Hepatic stellate cell (primary cell): ENCODE measurements around the gene ITM2A.

Source experiments
- DNase-seq: peaks from one replicate; pipeline ENCODE4 v3.0.0; 2011; ENCODE audit warnings: low spot score

Gene ITM2A

DNA sequence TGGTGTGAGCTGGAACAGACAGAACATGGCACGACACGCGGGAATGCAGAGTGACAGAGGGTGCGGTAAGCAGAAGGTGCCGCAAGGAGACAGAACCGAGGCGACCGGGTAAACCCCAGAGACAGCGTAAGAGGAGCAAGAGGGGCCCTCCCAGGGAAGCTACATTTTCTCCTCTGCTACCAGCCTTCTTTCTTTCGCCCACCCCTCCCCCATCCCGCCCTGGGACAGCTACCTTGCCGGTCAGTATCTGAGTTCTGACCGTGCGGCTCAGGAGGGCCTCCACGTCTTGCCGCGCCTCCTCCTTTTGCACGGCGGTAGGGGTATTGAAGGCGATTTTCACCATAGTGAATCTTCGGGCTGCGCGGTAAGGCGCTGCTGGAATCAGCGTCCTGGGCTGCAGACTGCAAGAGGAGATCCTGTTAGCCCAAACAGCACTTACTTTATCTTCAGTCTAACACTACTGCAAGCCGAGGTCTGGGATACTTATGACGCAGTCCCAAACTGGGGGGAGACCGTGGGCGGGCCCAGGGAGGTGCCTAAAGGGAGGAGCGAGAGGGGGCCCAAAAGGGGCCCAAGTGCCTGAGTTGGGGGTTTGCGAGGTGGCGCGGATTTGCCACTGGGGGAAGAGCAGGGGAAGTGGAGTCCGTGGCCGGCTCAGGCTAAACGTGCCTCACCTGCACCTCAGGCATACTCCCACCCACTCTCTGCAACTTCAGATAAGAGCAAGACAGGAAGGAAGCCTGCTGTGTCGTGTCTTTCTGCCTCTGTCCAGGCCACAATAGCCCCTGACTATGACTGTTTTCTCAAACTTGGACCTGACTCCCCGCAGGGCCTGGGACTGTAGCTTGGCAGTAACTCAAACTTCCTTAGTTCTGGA is at the start of gene ITM2A:
Gene ITM2A (minus strand): TSS at position 462 of the 877 bp plus-strand sequence. CDS start 119 bp downstream, at position 343.
- no peak for DNase-seq

DNA sequence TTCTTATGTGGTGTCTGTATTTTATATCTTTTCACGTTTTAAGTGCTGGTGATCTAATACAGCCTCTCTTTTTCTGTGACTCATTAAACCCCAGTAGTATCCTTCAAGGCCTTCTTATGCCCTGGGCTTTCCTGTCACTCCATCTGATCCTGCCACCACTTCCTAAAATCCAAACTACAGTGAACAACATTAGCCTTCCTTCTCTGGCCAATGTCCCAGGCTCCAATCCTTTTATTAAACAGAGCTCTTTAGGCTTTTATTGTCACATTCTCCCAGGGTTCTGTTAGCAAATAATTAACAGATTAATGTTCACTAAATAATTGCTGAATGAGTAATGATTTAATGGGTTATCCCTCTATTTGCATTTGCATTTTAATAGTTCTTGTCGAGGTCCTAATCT is 47.9 kb upstream of the ITM2A start:
- no peak for DNase-seq

DNA sequence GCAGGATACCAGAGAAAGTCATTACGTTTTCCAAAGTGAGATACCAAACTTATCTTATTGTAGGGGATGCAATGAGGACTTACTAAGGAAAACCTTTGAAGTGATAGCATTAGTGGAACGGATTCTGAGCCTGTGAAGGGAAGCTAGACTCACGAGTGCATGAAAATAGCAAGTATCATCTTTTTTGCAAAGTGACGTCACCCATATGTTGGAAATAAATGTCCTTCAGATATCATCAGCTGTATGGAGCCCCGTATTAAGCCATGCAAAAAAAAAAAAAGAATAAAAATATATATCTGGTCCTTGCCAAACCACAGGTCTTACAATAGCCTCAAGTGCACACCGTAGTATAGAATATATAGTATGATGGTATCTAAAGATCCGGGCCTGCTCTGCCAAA is 46.8 kb upstream of the ITM2A start:
- DNase-seq = no peak

DNA sequence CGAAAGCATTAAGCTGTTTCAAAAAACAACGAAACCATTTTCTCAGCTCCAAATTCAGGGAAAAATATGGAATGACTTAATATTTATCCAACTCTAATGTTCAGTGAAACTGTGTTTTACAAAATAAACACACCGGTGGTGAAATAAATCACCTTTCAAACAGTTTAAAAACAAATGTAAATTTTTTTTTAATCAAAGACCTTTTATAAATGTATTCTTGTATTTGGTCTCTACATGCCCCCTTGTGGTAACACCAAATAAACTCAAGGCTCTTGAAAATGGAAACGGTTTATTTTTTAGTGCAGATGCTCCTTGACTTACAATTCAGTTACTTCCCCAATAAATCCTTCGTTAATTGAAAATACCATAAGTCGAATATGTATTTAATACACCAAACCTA is 45.8 kb upstream of the ITM2A start:
- DNase-seq = no peak

DNA sequence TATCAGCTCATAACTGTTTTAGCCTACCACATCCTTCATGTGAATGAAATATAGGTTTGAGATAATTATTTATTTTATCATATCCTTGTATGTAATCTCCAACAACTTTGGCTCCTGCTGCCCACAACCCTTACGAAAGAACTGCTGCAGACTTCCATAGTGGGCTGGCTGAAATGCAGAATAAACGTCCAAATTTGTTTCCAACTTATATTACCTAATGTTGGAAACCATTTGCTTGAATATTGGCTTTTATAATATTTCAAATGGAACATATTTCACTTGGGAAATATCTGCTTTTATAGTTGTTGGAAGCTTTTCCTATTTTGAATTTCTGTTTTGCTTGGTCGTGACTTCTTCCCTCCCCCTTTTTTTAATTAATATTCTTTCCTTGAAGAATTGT is 45.0 kb upstream of the ITM2A start:
- DNase-seq = no peak

DNA sequence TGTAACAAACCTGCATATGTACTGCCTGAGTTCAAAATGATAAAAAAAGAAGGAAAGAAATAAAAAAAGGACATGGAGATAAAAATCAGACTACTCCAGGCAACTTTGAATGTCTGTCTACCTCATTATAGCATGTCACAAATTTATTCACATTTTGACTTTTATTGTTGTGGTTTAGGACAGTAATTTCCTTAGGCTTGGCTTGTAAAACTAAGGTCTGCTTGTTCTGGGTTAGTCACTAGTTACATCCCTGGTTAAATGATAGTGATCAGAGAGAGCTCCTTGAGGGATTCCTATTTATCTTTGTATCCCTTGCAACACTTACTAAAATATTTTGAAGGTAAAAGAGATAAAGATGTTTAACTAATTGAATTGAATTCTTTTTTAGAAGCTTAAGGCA is 42.5 kb upstream of the ITM2A start:
- no peak for DNase-seq

DNA sequence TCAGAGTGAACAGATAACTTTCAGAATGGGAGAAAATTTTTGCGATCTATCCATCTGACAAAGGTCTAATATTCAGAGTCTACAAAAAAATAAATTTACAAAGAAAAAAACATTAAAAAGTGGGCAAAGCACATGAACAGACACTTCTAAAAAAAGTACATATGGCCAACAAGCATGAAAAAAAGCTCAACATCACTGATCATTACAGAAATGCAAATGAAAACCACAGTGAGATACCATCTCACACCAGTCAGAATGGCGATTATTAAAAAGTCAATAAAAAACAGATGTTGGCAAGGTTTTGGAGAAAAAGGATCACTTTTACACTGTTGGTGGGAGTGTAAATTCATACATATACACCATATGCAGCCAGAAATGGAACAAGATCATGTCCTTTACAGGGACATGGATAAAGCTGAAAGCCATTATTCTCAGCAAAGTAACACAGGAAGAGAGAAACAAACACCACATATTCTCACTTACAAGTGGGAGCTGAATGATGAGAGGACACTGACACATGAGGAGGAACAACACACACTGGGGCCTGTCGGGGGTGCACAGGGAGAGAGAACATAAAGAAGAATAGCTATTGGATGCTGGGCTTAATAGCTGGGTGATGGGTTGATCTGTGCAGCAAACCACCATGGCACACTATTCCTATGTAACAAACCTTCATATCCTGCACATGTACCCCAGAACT is 41.6 kb upstream of the ITM2A start:
- DNase-seq = no peak

DNA sequence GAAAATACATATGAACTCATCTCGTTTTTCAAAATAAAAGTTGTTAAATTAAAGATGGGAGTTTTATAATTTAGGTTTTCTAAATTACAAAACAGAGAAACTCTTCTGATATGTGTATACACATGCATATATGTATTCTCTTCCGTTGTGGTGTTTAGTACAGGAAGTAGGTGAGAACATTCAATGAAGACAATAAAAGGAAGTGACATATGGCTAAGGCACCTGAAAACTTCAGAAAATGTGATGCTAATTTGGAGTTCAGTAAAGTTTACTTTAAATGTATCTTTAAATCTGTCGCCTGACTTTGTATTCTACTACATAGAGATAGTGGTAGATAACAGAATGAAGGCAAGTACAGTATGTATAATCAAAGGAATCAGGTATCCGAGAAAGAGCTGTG is 33.5 kb upstream of the ITM2A start:
- DNase-seq = no peak

DNA sequence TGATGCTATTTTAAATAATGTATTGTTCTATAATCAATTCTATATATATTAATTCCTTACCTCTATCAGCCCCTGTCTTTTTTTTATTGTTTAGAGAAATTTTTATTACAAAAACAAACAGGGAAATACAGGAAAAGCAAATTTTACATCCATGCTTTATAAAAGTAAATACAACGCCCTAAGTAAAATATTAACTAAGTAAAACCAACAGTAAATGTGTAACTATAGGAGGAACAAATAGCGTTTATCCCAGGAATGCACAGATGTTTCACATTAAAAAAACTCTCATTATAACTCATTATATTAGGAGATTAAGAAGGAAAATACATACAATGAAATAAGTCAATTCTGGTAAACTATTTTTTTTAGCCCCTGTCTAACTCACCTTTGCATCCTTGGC is 8.2 kb upstream of the ITM2A start:
- DNase-seq = no peak

DNA sequence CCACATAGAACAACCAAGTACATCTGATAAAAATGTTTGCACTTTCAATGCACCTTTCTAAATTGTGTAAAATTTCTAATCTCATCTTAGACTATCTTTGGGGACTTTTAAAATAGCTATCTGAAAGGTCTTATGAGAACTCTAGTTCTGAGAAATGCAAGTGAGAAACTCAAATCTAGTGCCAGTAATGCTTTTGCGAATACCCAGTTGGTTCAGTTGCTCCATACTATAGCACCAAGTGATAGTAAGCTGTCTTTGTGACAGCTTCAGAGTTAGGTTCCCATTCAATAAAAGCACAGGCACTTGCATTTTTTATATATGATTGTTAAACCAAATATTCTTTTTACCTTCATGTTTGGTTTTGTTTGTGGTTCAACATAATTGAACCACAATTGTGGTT is 4.5 kb upstream of the ITM2A start:
- DNase-seq = no peak

DNA sequence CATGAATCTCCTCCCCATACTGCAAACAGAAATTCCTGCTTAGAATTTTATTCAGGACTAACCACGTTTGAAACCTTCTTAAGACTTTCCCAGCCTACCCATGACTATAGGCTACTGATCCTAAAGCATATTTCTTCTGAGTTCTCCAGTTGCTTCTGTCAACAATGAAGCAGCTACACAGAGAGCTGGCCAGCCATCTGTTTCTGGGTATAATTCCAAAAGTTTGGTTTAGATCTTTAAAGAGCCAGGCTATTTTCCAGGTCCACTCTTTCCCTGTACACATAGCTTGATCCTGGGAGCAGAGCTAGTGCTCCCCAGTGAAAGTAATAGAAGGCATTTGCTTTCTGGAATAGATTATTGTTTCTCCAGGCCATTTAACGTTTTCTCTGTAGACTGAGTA is 4.0 kb upstream of the ITM2A start:
- no peak for DNase-seq

DNA sequence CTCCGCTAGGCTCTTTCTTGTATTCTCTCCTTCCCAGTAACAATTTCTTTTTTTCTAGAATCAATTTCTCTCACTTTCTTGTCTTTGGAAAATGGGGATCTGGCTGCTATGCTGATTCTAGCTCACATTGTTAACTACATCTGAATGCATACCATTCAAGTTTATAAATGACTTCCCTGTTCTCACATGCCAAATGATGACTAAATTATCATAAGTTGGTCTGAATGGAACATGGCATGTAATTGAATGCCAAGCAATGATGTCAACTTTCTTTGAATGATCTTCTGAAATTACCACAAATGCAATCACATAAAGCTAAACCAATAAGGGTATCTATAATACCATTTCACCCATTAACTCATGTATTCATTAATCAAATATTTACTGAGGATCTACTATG is 2.7 kb upstream of the ITM2A start:
- no peak for DNase-seq

DNA sequence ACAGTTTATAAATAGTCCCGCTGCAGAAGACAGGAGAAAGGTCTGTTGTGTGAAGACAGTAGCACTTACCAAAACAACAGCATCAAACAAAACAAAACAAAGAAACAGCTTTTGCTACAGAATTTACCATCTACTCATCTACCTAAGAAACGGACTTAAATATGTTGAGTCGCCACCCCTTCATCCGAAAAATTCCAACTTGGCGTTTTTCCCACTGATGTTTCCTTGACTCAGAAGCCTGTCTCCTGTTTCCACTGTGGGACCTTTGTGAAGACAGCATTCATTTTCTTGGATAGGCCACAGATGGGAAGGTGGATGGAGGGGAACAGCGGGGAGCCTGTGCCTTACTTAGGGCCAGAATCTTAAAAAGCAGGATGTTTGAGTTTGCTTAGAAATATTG is 1.3 kb upstream of the ITM2A start:
- no peak for DNase-seq

DNA sequence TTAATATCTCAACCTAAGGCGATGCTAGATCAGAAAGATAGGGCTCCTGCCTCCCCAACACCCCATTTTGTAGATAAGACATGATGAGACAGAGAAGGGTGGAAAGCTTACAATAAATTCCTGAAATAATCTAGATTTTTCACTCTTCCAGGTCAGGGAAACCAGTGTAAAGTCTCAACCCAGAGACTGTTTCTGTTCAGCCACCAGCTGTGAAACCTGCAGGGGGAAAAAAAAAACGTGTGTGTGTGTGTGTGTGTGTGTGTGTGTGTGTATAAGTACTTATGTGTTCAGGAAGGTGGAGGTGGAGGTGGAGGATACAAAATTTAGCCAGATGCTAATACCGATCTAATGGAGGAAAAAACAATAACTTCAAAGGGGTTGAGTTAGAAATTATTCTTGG is 773 bp upstream of the ITM2A start:
- DNase-seq = no peak

DNA sequence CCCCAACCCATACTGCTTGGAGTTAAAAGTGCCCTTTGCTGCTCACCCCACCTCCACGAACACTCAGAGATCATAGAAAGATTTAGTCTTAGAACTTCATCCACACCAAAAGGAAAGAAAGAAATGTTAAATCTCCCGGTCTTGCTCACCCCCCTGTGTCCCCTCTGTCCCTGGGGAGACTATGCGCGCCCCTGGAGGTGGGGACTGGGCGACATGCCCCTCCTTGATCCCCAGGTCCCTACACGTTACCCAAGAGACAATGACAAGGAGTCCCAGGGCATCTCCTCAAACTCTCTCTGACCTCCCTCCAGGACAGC is 620 bp downstream of the ITM2A start:
- no peak for DNase-seq

DNA sequence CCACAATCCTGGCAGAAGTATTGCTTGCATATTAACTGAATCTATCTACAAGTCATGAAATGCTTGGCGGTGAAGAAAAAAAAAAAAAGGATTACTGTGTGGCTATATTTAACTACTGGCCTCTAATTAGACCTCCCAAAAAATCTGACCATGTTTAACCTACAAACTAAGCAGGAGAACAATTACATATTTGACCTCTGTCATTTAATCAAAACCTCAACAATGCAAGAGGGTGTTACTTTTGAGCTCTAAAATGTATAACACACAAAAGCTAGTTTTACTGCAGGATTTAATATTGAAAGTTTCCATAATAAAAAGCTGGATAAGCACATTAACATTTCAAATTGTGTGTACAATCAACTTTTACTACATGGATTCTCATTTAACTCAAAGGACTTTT is 1.5 kb downstream of the ITM2A start:
- DNase-seq = no peak

DNA sequence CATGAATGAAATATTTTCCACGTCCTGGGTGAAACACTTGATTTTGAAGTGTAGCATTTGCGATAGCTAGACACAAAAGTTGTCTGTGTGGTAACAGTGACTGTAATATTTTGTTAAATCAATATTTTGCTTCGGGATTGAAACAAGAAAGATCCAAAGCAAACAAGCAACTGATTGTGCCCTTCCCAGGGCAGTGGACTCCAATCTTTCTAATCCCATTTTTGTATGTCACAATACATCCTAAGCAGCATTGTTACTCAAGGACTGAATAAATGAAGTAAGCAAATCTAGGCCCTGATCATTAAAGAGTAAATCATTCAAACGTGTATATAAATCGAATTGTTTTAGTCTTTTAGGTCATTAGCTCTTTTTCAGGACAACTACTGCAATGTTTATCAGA is 2.8 kb downstream of the ITM2A start:
- DNase-seq = no peak

DNA sequence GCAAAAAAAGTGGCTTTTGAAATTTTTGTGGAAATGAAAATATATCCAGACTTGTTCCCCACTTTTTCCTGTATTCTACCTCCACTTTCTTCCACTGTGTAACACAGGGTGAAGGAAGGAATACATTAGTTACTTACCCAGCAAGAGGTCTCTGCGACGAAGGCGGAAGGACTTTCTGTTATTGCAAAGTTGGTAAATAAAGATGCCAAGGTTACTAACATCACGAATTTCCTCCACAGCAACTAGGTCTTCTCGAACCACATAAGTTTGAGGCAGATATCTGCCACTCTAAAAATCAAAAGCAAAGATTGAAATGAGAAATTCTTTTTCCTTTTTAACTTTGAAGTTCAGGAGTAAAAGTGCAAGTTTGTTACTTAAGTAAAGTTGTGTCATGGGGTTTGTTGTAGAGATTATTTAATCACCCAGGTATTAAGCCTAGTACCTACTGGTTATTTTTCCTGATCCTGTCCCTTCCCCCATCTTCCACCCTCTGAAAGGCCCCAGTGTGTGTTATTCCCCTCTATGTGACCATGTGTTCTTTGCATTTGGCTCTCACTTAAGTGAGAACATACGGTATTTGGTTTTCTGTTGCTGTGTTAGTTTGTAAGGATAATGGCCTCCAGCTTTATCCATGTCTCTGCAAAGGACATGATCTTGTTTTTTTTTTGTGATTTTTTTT is 5.8 kb downstream of the ITM2A start:
- DNase-seq = no peak

DNA sequence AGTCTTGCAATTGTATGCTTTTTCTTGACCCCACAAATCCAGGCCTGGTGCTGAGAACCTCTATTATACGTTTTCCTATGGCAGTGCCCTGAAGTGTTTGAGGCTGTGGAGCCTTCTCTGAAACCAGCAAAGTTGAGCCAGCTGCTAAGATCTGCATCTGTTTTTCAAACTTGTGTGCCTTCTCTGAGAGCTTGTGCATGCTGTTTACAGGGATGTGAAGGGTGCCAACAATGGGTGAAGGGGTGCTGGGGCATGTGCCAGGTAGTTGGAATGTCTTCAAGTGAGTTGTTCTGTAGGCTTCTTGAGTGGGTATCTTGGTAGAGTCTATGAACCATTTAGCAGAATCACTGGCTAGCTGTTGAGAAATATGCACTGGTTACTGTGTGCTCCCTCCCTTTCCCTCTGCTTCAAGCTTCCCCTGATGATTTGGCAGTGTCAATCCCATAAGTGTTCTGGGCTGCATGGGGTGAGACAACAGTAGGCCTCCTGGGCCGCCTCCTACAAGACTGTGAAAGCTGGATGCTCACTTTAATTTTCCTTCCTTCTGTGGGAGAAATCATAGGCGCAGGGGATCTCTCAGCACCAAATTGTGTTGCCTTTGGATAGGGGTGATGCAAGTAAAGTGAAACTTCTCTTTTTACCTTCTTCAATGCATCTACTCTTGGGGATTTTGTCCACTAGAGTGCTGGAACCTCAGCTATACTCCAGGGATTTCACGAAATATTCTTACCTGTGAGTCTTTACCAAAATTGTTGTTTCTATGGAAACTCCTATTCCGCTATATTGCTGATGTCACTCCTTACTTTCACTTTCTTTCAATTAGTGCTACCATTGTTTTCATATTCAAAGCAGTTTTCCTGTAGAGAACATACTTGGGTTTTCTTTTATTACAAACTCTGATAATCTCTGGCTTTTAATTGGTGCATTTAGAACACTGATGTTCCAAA is 30.0 kb downstream of the ITM2A start:
- no peak for DNase-seq

DNA sequence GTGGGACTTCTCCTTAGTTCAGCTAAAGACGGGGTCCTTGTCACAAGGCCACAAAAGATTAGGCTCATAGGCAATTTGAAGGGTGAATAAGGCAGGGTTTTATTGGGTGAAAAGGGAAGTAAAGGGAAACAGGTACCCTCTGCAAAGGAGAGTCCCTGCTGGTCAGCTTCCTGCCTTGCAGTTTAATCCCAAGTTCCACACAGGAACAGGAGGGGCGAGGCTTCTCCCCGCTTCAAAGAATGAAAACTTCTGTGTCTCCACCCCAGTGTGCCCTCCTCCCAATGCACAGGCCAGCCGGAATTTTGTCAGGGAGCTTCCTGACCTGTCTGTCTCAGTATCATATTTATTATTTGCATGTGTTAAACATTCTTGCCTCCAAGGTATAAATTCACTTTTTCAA is 37.1 kb downstream of the ITM2A start:
- DNase-seq = no peak

DNA sequence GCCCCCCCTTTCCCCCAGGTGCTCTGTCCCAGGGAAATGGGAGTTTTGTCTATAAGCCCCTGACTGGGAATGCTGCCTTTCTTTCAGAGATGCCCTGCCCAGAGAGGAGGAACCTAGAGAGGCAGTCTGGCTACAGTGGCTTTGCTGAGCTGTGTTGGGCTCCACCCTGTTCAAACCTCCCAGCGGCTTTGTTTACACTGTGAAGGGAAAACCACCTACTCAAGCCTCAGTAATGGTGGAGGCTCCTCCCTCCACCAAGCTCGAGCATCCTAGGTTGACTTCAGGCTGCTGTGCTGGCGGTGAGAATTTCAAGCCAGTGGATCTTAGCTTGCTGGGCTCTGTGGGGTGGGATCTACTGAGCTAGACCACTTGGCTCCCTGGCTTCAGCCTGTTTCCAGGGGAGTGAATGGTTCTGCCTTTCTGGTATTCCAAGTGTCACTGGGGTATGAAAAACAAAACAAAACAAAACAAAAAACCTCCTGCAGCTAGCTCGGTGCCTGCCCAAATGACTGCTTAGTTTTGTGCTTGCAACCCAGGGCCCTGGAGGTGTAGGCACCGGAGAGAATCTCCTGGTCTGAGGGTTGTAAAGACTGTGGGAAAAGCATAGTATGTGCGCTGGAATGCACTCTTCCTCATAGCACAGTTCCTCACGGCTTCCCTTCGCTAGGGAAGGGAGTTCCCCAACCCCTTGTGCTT is 41.7 kb downstream of the ITM2A start:
- DNase-seq = no peak
